ENCODE measurements around the gene TRIAP1.

DNA sequence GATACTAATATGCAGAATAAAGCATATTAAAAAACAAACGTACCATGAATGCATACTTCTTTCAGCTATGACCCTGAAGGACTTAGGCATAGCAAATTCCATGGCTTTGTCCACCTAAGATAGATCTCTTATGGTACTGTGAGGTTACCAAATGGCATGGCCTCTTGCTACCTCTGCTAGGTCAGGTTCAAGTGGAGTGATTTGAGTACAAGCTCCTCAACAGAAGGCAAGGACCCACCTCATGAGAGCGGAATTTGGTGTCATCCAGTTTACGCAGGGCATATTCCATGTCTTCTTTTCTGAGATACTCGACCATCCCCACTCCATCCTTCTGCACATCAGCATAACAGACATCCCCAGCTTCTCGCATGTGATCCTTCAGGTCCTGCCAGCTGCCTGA is 17.5 kb upstream of the TRIAP1 start:
- TF ChIP-seq CTCF (IDR thresholded peaks at IDR 0.05; ENCODE audit: low read depth, low read length) = no peak
- TF ChIP-seq POLR2A (IDR thresholded peaks at IDR 0.05; ENCODE audit: extremely low read depth, insufficient read length) = no peak

Measured in NB4 (cell line).